HepG2 (cell line): Measurements from ENCODE around the gene NUDT3. TPM values are rescaled to one million over a fixed set of nuclear protein-coding genes. Genes with fewer than 3 reads are reported as not detected.

Experiments
- CBX5 ChIP-seq: sonication (generic); formaldehyde crosslinking; IDR thresholded peaks from 2 replicates; pipeline ENCODE4 v1.4.0; 2020; ENCODE audit warnings: missing genetic modification reagents, borderline replicate concordance
- CCAR2 ChIP-seq: fragments of 200-400 bp; formaldehyde crosslinking; optimal IDR thresholded peaks from 2 replicates; pipeline ENCODE3; 2018; ENCODE audit warnings: low read depth, mild to moderate bottlenecking, low read length, moderate library complexity
- EHMT2 ChIP-seq: fragments of 200-600 bp; sonication (generic); IDR thresholded peaks from 2 replicates; pipeline ENCODE4 v1.7.0; 2017; ENCODE audit warnings: antibody characterized with exemption, low read depth, low read length, borderline replicate concordance
- ELF1 ChIP-seq: sonication (generic); formaldehyde crosslinking; IDR thresholded peaks from 2 replicates; pipeline ENCODE4 v1.4.0; 2020; ENCODE audit warnings: missing genetic modification reagents
- FOXA3 ChIP-seq: IDR thresholded peaks from 2 replicates; pipeline ENCODE4 v1.6.1; 2016; ENCODE audit warnings: missing genetic modification reagents, missing compliant biosample characterization
- HNRNPLL ChIP-seq: fragments of 200-400 bp; formaldehyde crosslinking; IDR thresholded peaks from 2 replicates; pipeline ENCODE4 v1.6.1; 2017; ENCODE audit warnings: mild to moderate bottlenecking, low read depth, low read length; ENCODE audit not compliant: poor library complexity, severe bottlenecking
- HOXA5 ChIP-seq: sonication (generic); formaldehyde crosslinking; IDR thresholded peaks from 2 replicates; pipeline ENCODE4 v1.4.0; 2020; ENCODE audit warnings: missing genetic modification reagents
- KDM6A ChIP-seq: IDR thresholded peaks from 2 replicates; pipeline ENCODE4 v1.6.1; 2016; ENCODE audit warnings: low read depth
- MBNL3 ChIP-seq: fragments of 250-450 bp; sonication (Bioruptor Pico); conservative IDR thresholded peaks from 2 replicates; pipeline ENCODE4 v1.8.0; 2022; ENCODE audit warnings: mild to moderate bottlenecking, inconsistent platforms
- MED8 ChIP-seq: sonication (generic); formaldehyde crosslinking; IDR thresholded peaks from 2 replicates; pipeline ENCODE4 v1.8.1; 2023; ENCODE audit warnings: mild to moderate bottlenecking, missing genetic modification reagents; ENCODE audit not compliant: insufficient replicate concordance
- TIGD3 ChIP-seq: sonication (generic); formaldehyde crosslinking; IDR thresholded peaks from 2 replicates; pipeline ENCODE4 v1.5.1; 2020; ENCODE audit warnings: mild to moderate bottlenecking, missing genetic modification reagents, borderline replicate concordance
- ZKSCAN5 ChIP-seq: sonication (generic); formaldehyde crosslinking; IDR thresholded peaks from 2 replicates; pipeline ENCODE4 v1.5.1; 2020; ENCODE audit warnings: mild to moderate bottlenecking, missing genetic modification reagents
- ZNF18 ChIP-seq: sonication (generic); formaldehyde crosslinking; IDR thresholded peaks from 2 replicates; pipeline ENCODE4 v1.8.0; 2022; ENCODE audit warnings: mild to moderate bottlenecking, missing genetic modification reagents; ENCODE audit not compliant: insufficient replicate concordance
- ZNF225 ChIP-seq: sonication (generic); formaldehyde crosslinking; IDR thresholded peaks from 2 replicates; pipeline ENCODE4 v1.4.0; 2020; ENCODE audit warnings: mild to moderate bottlenecking, missing genetic modification reagents
- ZNF44 ChIP-seq: sonication (generic); formaldehyde crosslinking; IDR thresholded peaks from 2 replicates; pipeline ENCODE4 v1.5.1; 2020; ENCODE audit warnings: mild to moderate bottlenecking, missing genetic modification reagents
- ZNF710 ChIP-seq: sonication (generic); formaldehyde crosslinking; IDR thresholded peaks from 2 replicates; pipeline ENCODE4 v1.5.0; 2020; ENCODE audit warnings: mild to moderate bottlenecking, missing genetic modification reagents, borderline replicate concordance
- polyA plus RNA-seq, 8 experiments: library from polyadenylated mRNA; depleted of rRNA in 3 of 8; stranded (reverse) in 7 of 8; unstranded in 1 of 8; fragments of >200 nt; fragmentation: Illumina TruSeq in 4 of 8; extraction: Trizol in 4 of 8; gene quantifications; 2 replicates each; pipeline versions ENCODE4 v1.2.1 to v1.2.3, GENCODE V29; 2011 to 2016; ENCODE audit warnings: low read depth in 4 of 8, missing spikeins in 1 of 8, mixed read lengths in 1 of 8; ENCODE audit not compliant: insufficient read depth in 1 of 8
- total RNA-seq, 5 experiments: library from RNA; depleted of rRNA; stranded (reverse); fragments of >200 nt; fragmentation: Illumina TruSeq; extraction: Trizol; gene quantifications; 2 replicates each; pipeline ENCODE4 v1.2.3, GENCODE V29; 2016; ENCODE audit warnings: low read depth in 1 of 5
- TF ChIP-seq, protein P1 (sequence below): sonication (generic); formaldehyde crosslinking; IDR thresholded peaks from 2 replicates; pipeline ENCODE4 v1.4.0; 2020; ENCODE audit warnings: missing genetic modification reagents, mild to moderate bottlenecking, borderline replicate concordance
- TF ChIP-seq, protein P2 (sequence below): sonication (generic); formaldehyde crosslinking; IDR thresholded peaks from 2 replicates; pipeline ENCODE4 v1.4.0; 2020; ENCODE audit warnings: missing genetic modification reagents, low read depth, mild to moderate bottlenecking, borderline replicate concordance

NUDT3 gene
- total and polyA plus RNA-seq, 2 of the 13 experiments (the other 11 are each of a cell fraction or from before 2014, with no cell fraction given) = 20.2 to 20.6 TPM

- peak; percentile 93 for TF ChIP-seq ZNF18 (CRISPR knock-in tag)
- TF ChIP-seq FOXA3 (CRISPR knock-in tag) = peak; percentile 37; the same call in 1 of the 2 replicates
- peak; percentile 87 for TF ChIP-seq ZNF225 (CRISPR knock-in tag)
- no peak for TF ChIP-seq KDM6A (CRISPR knock-in tag)
- TF ChIP-seq ZKSCAN5 (CRISPR knock-in tag) = no peak
- TF ChIP-seq MED8 (CRISPR knock-in tag) = peak; percentile 87
- no peak for TF ChIP-seq ZNF44 (CRISPR knock-in tag)
- TF ChIP-seq, protein P1, sequence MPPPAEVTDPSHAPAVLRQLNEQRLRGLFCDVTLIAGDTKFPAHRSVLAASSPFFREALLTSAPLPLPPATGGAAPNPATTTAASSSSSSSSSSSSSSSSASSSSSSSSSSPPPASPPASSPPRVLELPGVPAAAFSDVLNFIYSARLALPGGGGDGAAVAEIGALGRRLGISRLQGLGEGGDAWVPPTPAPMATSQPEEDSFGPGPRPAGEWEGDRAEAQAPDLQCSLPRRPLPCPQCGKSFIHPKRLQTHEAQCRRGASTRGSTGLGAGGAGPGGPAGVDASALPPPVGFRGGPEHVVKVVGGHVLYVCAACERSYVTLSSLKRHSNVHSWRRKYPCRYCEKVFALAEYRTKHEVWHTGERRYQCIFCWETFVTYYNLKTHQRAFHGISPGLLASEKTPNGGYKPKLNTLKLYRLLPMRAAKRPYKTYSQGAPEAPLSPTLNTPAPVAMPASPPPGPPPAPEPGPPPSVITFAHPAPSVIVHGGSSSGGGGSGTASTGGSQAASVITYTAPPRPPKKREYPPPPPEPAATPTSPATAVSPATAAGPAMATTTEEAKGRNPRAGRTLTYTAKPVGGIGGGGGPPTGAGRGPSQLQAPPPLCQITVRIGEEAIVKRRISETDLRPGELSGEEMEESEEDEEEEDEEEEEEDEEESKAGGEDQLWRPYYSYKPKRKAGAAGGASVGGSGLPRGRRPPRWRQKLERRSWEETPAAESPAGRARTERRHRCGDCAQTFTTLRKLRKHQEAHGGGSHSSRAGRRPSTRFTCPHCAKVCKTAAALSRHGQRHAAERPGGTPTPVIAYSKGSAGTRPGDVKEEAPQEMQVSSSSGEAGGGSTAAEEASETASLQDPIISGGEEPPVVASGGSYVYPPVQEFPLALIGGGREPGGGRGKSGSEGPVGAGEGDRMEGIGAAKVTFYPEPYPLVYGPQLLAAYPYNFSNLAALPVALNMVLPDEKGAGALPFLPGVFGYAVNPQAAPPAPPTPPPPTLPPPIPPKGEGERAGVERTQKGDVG = peak; percentile 45; the same call in 1 of the 2 replicates
- peak; percentile 72; the same call in 1 of the 2 replicates for TF ChIP-seq HOXA5 (CRISPR knock-in tag)
- no peak; the same call in 1 of the 2 replicates for TF ChIP-seq CBX5
- TF ChIP-seq ZNF710 = 0 out of 2 replicates have a peak, but pooled peaks have one; percentile 47
- TF ChIP-seq EHMT2 = no peak
- TF ChIP-seq MBNL3 (CRISPR knock-in tag) = no peak
- peak; percentile 63 for TF ChIP-seq HNRNPLL
- no peak for TF ChIP-seq CCAR2
- TF ChIP-seq ELF1 (CRISPR knock-in tag) = peak; percentile 48; the same call in 1 of the 2 replicates
- TF ChIP-seq TIGD3 (CRISPR knock-in tag) = peak; percentile 75; the same call in 1 of the 2 replicates
- TF ChIP-seq, protein P2, sequence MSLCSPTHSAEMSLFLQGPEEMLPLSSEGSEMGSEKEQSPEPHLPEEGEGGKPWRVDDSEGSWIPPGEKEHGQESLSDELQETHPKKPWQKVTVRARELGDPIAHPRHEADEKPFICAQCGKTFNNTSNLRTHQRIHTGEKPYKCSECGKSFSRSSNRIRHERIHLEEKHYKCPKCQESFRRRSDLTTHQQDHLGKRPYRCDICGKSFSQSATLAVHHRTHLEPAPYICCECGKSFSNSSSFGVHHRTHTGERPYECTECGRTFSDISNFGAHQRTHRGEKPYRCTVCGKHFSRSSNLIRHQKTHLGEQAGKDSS (CRISPR knock-in tag) = peak; percentile 92; the same call in 1 of the 2 replicates
Measured at GRCh38 chr6:34237722-34238584, 154.5 kb downstream of the NUDT3 start (continued).
